ENCODE measurements around the gene SUOX.

Gene SUOX

DNA sequence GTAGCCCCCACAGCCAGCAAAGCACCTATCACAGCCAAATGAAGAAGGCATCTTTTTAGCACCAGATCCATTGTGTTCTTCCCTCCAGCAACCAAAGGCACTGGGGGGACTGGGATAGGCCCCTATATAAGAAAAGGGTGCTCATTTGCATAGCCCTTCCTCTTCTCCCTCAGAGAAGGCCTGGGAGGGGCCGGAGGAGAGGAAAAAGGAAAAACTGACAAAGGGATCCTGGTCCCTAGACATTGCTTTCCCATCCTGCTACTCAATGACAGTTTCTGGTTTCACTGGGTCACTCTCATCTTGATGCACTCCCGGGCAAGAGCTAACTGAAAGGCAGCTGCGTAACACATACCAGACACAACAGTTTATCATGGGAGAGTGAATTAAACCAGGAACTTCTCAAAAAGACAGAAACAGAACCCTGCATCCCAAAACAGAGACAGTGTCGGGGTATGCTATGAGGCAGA lies 31.1 kb upstream of the SUOX start, which contains the start of gene PMEL:
Gene PMEL, minus strand, starts transcription at position 102 of the 467 bp plus-strand sequence. Its CDS starts 31 bp downstream, at position 71.
- TF ChIP-seq, protein P1, sequence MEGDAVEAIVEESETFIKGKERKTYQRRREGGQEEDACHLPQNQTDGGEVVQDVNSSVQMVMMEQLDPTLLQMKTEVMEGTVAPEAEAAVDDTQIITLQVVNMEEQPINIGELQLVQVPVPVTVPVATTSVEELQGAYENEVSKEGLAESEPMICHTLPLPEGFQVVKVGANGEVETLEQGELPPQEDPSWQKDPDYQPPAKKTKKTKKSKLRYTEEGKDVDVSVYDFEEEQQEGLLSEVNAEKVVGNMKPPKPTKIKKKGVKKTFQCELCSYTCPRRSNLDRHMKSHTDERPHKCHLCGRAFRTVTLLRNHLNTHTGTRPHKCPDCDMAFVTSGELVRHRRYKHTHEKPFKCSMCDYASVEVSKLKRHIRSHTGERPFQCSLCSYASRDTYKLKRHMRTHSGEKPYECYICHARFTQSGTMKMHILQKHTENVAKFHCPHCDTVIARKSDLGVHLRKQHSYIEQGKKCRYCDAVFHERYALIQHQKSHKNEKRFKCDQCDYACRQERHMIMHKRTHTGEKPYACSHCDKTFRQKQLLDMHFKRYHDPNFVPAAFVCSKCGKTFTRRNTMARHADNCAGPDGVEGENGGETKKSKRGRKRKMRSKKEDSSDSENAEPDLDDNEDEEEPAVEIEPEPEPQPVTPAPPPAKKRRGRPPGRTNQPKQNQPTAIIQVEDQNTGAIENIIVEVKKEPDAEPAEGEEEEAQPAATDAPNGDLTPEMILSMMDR (conservative IDR thresholded peaks at IDR 0.05; ENCODE audit: low read depth, low read length): no peak
- DNase-seq (ENCODE audit: low read depth): no peak
- H3K4me3 ChIP-seq (ENCODE audit: low read length): peak within 1 kb of the TSS; percentile 89

DNA sequence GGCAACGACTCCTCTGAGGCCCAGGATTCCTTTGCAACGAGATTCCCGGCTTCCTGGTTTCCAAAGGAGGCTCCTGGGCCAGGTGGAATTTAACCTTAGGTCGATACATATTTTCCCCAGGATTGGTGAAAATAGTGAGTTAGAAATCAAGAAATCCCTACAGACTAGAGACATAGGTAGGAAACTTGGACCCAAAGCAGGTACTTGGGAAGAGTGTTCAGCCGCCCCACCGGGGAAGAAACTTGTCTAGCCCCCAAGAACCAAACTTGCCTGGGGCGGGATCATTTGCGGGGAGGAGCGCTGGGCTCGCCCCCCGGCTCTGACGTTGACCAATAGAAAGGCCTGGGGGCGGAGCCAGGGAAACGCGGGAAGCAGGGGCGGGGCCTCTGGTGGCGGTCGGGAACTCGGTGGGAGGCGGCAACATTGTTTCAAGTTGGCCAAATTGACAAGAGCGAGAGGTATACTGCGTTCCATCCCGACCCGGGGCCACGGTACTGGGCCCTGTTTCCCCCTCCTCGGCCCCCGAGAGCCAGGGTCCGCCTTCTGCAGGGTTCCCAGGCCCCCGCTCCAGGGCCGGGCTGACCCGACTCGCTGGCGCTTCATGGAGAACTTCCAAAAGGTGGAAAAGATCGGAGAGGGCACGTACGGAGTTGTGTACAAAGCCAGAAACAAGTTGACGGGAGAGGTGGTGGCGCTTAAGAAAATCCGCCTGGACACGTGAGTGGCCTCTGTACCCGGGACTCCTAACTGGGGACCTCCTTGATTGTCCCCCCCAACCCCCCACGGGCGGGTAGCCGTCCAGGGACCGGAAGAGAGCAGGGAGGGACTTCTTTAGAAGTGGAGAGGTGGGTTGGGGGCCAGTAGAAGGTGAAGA lies 30.4 kb upstream of the SUOX start, which contains the start of gene CDK2:
Gene CDK2, plus strand, starts transcription at position 423 of the 874 bp plus-strand sequence. Its CDS starts 179 bp downstream, at position 602.
- H3K4me3 ChIP-seq (ENCODE audit: low read length): peak within 1 kb of the TSS; percentile 89
- no peak for DNase-seq (ENCODE audit: low read depth)
- TF ChIP-seq, protein P1 (conservative IDR thresholded peaks at IDR 0.05; ENCODE audit: low read depth, low read length): no peak

DNA sequence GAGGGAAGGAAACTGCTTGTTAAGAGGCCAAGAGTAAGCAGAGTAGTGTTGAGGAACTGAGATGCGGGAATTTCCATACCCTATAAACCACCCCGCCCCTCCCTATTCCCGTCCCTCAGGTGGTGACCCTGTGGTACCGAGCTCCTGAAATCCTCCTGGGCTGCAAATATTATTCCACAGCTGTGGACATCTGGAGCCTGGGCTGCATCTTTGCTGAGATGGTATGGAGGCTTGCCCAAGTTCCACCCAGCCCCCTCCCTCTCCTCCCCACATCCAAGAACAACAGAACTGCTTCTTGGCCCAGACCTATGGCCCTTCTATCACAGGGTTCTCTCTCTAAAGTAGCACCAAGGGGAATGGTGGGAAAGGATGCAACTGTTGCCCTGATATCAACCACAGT lies 27.7 kb upstream of the SUOX start:
- no peak overlapping the region for H3K4me3 ChIP-seq (ENCODE audit: low read length)
- TF ChIP-seq, protein P1 (conservative IDR thresholded peaks at IDR 0.05; ENCODE audit: low read depth, low read length): no peak
- DNase-seq (ENCODE audit: low read depth): no peak

DNA sequence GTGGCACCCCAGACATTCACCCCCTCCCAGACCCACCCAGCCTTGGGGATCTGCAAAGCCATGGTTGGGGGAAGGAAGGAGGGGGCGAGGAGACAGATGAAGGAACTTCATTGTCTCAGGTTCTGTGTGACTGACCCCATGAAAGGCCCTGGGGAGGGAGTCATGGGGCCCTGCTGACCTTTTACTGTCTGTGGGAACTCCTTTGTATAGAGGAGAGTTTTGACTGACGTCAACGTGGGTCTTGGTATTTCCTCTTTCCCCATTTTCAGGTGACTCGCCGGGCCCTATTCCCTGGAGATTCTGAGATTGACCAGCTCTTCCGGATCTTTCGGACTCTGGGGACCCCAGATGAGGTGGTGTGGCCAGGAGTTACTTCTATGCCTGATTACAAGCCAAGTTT lies 26.3 kb upstream of the SUOX start:
- TF ChIP-seq, protein P1 (conservative IDR thresholded peaks at IDR 0.05; ENCODE audit: low read depth, low read length): no peak
- no peak for DNase-seq (ENCODE audit: low read depth)
- no peak overlapping the region for H3K4me3 ChIP-seq (ENCODE audit: low read length)

DNA sequence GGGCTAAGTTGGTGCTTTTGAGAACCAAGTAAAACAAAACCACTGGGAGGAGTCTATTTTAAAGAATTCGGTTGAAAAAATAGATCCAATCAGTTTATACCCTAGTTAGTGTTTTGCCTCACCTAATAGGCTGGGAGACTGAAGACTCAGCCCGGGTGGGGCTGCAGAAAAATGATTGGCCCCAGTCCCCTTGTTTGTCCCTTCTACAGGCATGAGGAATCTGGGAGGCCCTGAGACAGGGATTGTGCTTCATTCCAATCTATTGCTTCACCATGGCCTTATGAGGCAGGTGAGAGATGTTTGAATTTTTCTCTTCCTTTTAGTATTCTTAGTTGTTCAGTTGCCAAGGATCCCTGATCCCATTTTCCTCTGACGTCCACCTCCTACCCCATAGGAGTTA lies 25.0 kb upstream of the SUOX start:
- TF ChIP-seq, protein P1 (conservative IDR thresholded peaks at IDR 0.05; ENCODE audit: low read depth, low read length): no peak
- no peak overlapping the region for H3K4me3 ChIP-seq (ENCODE audit: low read length)

DNA sequence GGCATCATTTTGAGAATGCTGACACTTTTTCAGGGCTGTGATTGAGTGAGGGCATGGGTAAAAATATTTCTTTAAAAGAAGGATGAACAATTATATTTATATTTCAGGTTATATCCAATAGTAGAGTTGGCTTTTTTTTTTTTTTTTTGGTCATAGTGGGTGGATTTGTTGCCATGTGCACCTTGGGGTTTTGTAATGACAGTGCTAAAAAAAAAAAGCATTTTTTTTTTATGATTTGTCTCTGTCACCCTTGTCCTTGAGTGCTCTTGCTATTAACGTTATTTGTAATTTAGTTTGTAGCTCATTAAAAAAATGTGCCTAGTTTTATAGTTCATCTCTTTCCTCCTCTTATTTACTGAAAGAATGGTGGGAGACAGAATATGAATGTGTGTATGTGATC lies 24.6 kb upstream of the SUOX start:
- TF ChIP-seq, protein P1 (conservative IDR thresholded peaks at IDR 0.05; ENCODE audit: low read depth, low read length): no peak
- DNase-seq (ENCODE audit: low read depth): no peak
- peak overlapping the region; percentile 77 for H3K4me3 ChIP-seq (ENCODE audit: low read length)

More for the DNA sequence above, 25.0 kb upstream of the SUOX start:
- no peak for DNase-seq (ENCODE audit: low read depth)
